Midbrain (tissue), 1 donor: ENCODE measurements around the gene CRTC3.
"Not testable (repeated sequence)": the region's sequence is repeated elsewhere in the genome, so short reads cannot be mapped to it uniquely, and the experiment has no call there.

ENCODE experiments used
- DNase-seq: peaks from one replicate; lab custom pipeline; 2025; lab: John Stamatoyannopoulos, UW

The CRTC3 gene

GRCh38 chr15:90677807-90678790 lies 148.4 kb downstream of the CRTC3 start:
- DNase-seq = no peak

GRCh38 chr15:90679959-90680358 lies 150.2 kb downstream of the CRTC3 start:
- no peak for DNase-seq

- DNase-seq = no peak
These were observed 150.7 kb downstream of the CRTC3 start for GRCh38 chr15:90680371-90680935.

GRCh38 chr15:90681056-90681455 lies 151.3 kb downstream of the CRTC3 start:
- DNase-seq = no peak

GRCh38 chr15:90681480-90681879 lies 151.8 kb downstream of the CRTC3 start:
- no peak for DNase-seq

GRCh38 chr15:90683371-90683770 lies 153.6 kb downstream of the CRTC3 start:
- DNase-seq = no peak

- no peak for DNase-seq
These were observed 154.2 kb downstream of the CRTC3 start for GRCh38 chr15:90683876-90684275.

- no peak for DNase-seq
These were observed 154.6 kb downstream of the CRTC3 start for GRCh38 chr15:90684281-90684680.

GRCh38 chr15:90685591-90686434 lies 156.1 kb downstream of the CRTC3 start:
- no peak for DNase-seq

- no peak for DNase-seq
These were observed 156.9 kb downstream of the CRTC3 start for GRCh38 chr15:90686435-90687218.

GRCh38 chr15:90689326-90689961 lies 159.7 kb downstream of the CRTC3 start:
- DNase-seq = not testable (repeated sequence)

- DNase-seq = no peak
These were observed 160.9 kb downstream of the CRTC3 start for GRCh38 chr15:90690585-90690984.

GRCh38 chr15:90691369-90691768 lies 161.6 kb downstream of the CRTC3 start:
- no peak for DNase-seq

- no peak for DNase-seq
These were observed 162.5 kb downstream of the CRTC3 start for GRCh38 chr15:90691982-90692773.
